OCI-LY1 (cell line): ENCODE results near the gene P2RY2.

Experiments
- H2AFZ ChIP-seq: fragments of 200-600 bp; sonication (generic), shearing (Covaris generic); 2 replicates; pipeline ENCODE4 v1.6.0; 2014; ENCODE audit warnings: antibody characterized with exemption, mild to moderate bottlenecking, low read length
- H3F3A ChIP-seq: fragments of 200-600 bp; sonication (generic), shearing (Covaris generic); 2 replicates; pipeline ENCODE4 v1.6.0; 2014; ENCODE audit warnings: mild to moderate bottlenecking, antibody characterized with exemption, low read length, moderate library complexity; ENCODE audit not compliant: insufficient read depth
- H3K27ac ChIP-seq: fragments of 200-600 bp; sonication (generic); 2 replicates; pipeline ENCODE4 v1.5.1; 2014; ENCODE audit warnings: low read length, mixed run types, mild to moderate bottlenecking, low read depth; ENCODE audit not compliant: poor library complexity, severe bottlenecking
- H3K27me3 ChIP-seq: fragments of 200-600 bp; sonication (generic); 2 replicates; pipeline ENCODE4 v1.6.0; 2014; ENCODE audit warnings: antibody characterized with exemption, mild to moderate bottlenecking, low read length, moderate library complexity; ENCODE audit not compliant: insufficient read depth
- H3K36me3 ChIP-seq: fragments of 200-600 bp; sonication (generic); 2 replicates; pipeline ENCODE4 v1.6.1; 2014; ENCODE audit warnings: mild to moderate bottlenecking, antibody characterized with exemption, low read length, moderate library complexity, mixed read lengths; ENCODE audit not compliant: insufficient read depth
- H3K4me1 ChIP-seq: fragments of 200-600 bp; sonication (generic); 2 replicates; pipeline ENCODE4 v1.5.1; 2014; ENCODE audit warnings: mild to moderate bottlenecking, low read length, moderate library complexity; ENCODE audit not compliant: insufficient read depth, severe bottlenecking
- H3K4me2 ChIP-seq: fragments of 200-600 bp; sonication (generic), shearing (Covaris generic); 2 replicates; pipeline ENCODE4 v1.6.1; 2014; ENCODE audit warnings: low read length
- H3K4me3 ChIP-seq: fragments of 200-600 bp; sonication (generic); 2 replicates; pipeline ENCODE4 v1.5.1; 2014; ENCODE audit warnings: low read length, low read depth, mild to moderate bottlenecking, mixed read lengths; ENCODE audit not compliant: poor library complexity, severe bottlenecking
- H3K79me2 ChIP-seq: fragments of 200-600 bp; shearing (Covaris generic); 2 replicates; pipeline ENCODE4 v1.6.1; 2016; ENCODE audit warnings: mixed run types, low read length, mixed read lengths; ENCODE audit not compliant: insufficient read depth
- H3K9ac ChIP-seq: fragments of 200-600 bp; sonication (generic), shearing (Covaris generic); 2 replicates; pipeline ENCODE4 v1.6.1; 2014; ENCODE audit warnings: mild to moderate bottlenecking, low read length, mixed read lengths
- H3K9me2 ChIP-seq: fragments of 200-600 bp; sonication (generic), shearing (Covaris generic); 2 replicates; pipeline ENCODE4 v1.6.1; 2014; ENCODE audit warnings: low read depth, mild to moderate bottlenecking, low read length, mixed read lengths
- H3K9me3 ChIP-seq: fragments of 200-600 bp; shearing (Covaris generic); 2 replicates; pipeline ENCODE4 v1.6.1; 2014; ENCODE audit warnings: low read length, mixed read lengths
- H4K20me1 ChIP-seq: fragments of 200-600 bp; sonication (generic), shearing (Covaris generic); 2 replicates; pipeline ENCODE4 v1.6.0; 2016; ENCODE audit warnings: mild to moderate bottlenecking, low read length; ENCODE audit not compliant: insufficient read depth
- EZH2 ChIP-seq: fragments of 200-600 bp; sonication (generic), shearing (Covaris generic); IDR thresholded peaks from 2 replicates; pipeline ENCODE4 v1.8.0; 2017; ENCODE audit warnings: borderline replicate concordance, mixed run types, mild to moderate bottlenecking, antibody characterized with exemption, low read length, moderate library complexity, mixed read lengths
- TF ChIP-seq, protein P1 (sequence below): fragments of 200-600 bp; sonication (generic), shearing (Covaris generic); IDR thresholded peaks from 2 replicates; pipeline ENCODE4 v1.5.1; 2017; ENCODE audit warnings: mild to moderate bottlenecking, antibody characterized with exemption, low read length, moderate library complexity, mixed read lengths

Gene P2RY2

DNA sequence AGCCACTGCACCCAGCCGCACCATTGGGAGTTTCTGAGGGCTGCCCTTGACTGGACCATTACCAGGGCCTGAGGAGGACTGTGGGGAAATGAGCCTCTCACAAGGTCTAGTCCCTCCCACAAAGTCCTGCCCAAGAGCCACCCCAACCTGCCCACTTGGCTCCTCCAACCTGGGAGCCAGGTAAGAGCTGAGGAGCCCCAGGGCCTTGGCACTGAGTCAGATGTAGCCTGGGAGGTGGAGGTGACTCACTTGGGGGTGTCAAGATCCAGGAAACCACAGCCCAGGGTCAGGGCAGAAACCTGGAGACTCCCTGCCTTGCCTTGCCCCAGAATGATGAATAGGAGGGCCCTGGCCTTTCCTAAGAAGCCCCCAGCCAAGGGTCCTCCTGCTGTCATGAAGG is 25.8 kb upstream of the P2RY2 start:
- H3K27ac ChIP-seq: no peak overlapping the region
- no peak overlapping the region for H3K9ac ChIP-seq

DNA sequence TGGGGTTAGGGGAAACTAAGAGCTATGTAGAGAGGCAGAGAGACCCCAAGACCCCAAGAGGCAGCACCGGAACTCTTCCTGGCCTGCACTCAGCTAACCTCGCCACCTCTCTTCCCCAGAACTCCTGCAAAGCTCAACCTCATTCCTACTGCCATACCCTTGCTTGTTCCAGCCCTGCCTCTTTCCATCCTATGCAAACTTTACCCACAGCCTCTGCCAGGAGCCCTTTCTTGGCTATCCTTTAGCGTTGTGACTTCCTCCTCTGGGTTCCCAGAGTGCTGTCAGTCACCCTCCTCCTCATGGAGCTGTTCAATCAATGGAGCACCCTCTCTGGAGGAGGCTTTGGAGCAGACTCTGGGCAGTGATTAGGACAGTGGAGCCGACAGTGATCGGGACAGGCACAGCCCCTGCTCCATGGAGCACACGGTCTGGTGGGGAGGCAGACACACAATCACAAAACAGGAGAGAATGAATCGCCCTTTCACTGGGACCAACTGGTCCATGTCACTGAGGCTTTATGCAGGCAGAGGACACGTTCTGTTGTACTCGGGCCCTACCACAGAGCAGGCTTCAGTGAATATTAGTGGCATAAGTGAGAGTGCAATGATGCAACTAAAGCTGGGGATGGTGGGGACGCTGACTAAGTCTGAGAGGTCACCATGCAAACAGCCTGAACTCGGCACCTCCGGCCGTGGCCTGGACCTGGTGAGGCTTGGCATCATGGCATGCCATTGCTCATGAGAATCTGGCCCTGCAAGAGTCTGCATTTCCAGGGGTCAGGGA is 24.6 kb upstream of the P2RY2 start:
- Histone ChIP-seq H3K27ac (no peak overlapping the region), H3K4me3 (no peak overlapping the region), H4K20me1 (no peaks in the 10 kb centered on the region), H3K36me3 (no peaks in the 10 kb centered on the region), H3K9me2 (no peaks in the 10 kb centered on the region), H3K27me3 (no peaks in the 10 kb centered on the region), H3K79me2 (no peaks in the 10 kb centered on the region), H3K4me1 (peaks cover 8% of the 10 kb centered on the region), H3K9me3 (no peaks in the 10 kb centered on the region), H2AFZ (no peak overlapping the region), H3K9ac (no peak overlapping the region), H3K4me2 (no peak overlapping the region), H3F3A (no peaks in the 10 kb centered on the region)
- TF ChIP-seq, protein P1, sequence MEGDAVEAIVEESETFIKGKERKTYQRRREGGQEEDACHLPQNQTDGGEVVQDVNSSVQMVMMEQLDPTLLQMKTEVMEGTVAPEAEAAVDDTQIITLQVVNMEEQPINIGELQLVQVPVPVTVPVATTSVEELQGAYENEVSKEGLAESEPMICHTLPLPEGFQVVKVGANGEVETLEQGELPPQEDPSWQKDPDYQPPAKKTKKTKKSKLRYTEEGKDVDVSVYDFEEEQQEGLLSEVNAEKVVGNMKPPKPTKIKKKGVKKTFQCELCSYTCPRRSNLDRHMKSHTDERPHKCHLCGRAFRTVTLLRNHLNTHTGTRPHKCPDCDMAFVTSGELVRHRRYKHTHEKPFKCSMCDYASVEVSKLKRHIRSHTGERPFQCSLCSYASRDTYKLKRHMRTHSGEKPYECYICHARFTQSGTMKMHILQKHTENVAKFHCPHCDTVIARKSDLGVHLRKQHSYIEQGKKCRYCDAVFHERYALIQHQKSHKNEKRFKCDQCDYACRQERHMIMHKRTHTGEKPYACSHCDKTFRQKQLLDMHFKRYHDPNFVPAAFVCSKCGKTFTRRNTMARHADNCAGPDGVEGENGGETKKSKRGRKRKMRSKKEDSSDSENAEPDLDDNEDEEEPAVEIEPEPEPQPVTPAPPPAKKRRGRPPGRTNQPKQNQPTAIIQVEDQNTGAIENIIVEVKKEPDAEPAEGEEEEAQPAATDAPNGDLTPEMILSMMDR: no peak
- no peak for TF ChIP-seq EZH2

More for the DNA sequence above, 25.8 kb upstream of the P2RY2 start:
- no peak overlapping the region for H3K4me3 ChIP-seq
- no peaks in the 10 kb centered on the region for H3K79me2 ChIP-seq
- no peak overlapping the region for H3K4me2 ChIP-seq
- no peak overlapping the region for H2AFZ ChIP-seq
- H3K27me3 ChIP-seq: no peaks in the 10 kb centered on the region
- H3K9me3 ChIP-seq: no peaks in the 10 kb centered on the region
- TF ChIP-seq, protein P1: no peak
- TF ChIP-seq EZH2: no peak
- no peaks in the 10 kb centered on the region for H3F3A ChIP-seq
- no peaks in the 10 kb centered on the region for H4K20me1 ChIP-seq
- no peaks in the 10 kb centered on the region for H3K9me2 ChIP-seq
- peaks cover 8% of the 10 kb centered on the region for H3K4me1 ChIP-seq
- H3K36me3 ChIP-seq: no peaks in the 10 kb centered on the region

DNA sequence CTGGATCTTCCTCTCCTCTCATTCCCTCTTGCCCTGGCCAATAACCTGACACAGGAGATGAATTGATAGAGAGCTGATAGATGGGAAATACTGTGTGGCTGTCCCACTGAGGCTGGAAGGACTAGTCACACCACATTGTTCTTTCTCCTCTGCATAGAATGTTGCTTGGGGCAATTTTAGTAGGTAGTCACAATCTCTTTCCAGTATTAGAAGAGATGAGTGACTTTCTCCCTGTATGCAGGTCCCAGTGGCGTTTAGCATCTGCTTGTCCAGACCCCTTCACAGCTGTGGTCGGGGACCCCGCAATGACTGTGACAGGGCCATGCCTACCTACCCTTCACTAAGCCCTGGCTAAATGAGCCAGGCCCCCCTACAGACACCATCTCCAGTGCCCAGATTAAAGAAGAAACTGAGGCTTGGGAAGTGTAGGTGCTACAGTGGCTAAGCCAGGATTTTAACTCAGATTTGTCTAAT is 24.0 kb upstream of the P2RY2 start:
- no peak overlapping the region for H3K9ac ChIP-seq
- no peaks in the 10 kb centered on the region for H3K27me3 ChIP-seq
- peaks cover 7% of the 10 kb centered on the region for H3K4me1 ChIP-seq
- H3K4me2 ChIP-seq: no peak overlapping the region
- no peaks in the 10 kb centered on the region for H3K36me3 ChIP-seq
- H3K9me2 ChIP-seq: no peaks in the 10 kb centered on the region
- no peaks in the 10 kb centered on the region for H3F3A ChIP-seq
- TF ChIP-seq, protein P1: no peak
- TF ChIP-seq EZH2: no peak
- H3K4me3 ChIP-seq: no peak overlapping the region
- H3K27ac ChIP-seq: no peak overlapping the region
- H2AFZ ChIP-seq: no peak overlapping the region
- no peaks in the 10 kb centered on the region for H4K20me1 ChIP-seq
- no peaks in the 10 kb centered on the region for H3K9me3 ChIP-seq
- no peaks in the 10 kb centered on the region for H3K79me2 ChIP-seq
